NB4 (cell line): ENCODE measurements around the gene TRIM54.
"Not testable (repeated sequence)": the region's sequence is repeated elsewhere in the genome, so short reads cannot be mapped to it uniquely, and the experiment has no call there.

Experiments used
- CTCF ChIP-seq: IDR thresholded peaks from one replicate; pipeline ENCODE4 v1.5.1; 2012; ENCODE audit warnings: low read depth, low read length
- MYC ChIP-seq: IDR thresholded peaks from 2 replicates; pipeline ENCODE4 v1.6.1; 2011; ENCODE audit warnings: low read depth, low read length

- not testable (repeated sequence) for TF ChIP-seq CTCF, MYC
These were observed 9.4 kb upstream of the TRIM54 start for GRCh38 chr2:27272537-27273522.
